Panc1 (cell line): ENCODE data around the gene RASGRP3. TPM values are rescaled to one million over a fixed set of nuclear protein-coding genes. Genes with fewer than 3 reads are reported as not detected.

Experiments used
- ATAC-seq: fragments of 200-7000 bp; cut with Tn5 transposase; 2 replicates; pipeline ENCODE4 v1.9.1; 2020; ENCODE audit warnings: mild to moderate bottlenecking, moderate library complexity
- BruUV-seq: library from RNA; stranded (reverse); fragments of 400-500 nt; replicated peaks from 2 replicates; lab custom pipeline; 2021; lab: Mats Ljungman, UMichigan
- CTCF ChIA-PET: fragments of 300-600 bp; sonication (Branson Sonifier 250); formaldehyde crosslinking; loops from one replicate; lab custom pipeline; 2022; ENCODE audit warnings: antibody characterized with exemption; lab: Charles Lee
- POLR2A ChIA-PET: fragments of 300-600 bp; sonication (Branson Sonifier 250); formaldehyde crosslinking; loops from one replicate; lab custom pipeline; 2022; ENCODE audit warnings: antibody characterized with exemption; lab: Charles Lee
- DNase-seq: peaks from one replicate; pipeline ENCODE4 v3.0.0-alpha.2; 2010; ENCODE audit warnings: low read depth, low spot score
- H3K27ac ChIP-seq: 2 replicates; pipeline ENCODE4 v1.5.1; 2011; ENCODE audit warnings: mild to moderate bottlenecking, low read length, inconsistent platforms
- H3K27me3 ChIP-seq: fragments of 200-500 bp; sonication (Bioruptor generic); 2 replicates; pipeline ENCODE4 v1.6.0; 2014; ENCODE audit warnings: low read length, inconsistent platforms; ENCODE audit not compliant: control insufficient read depth, insufficient read depth
- H3K36me3 ChIP-seq: fragments of 200-500 bp; sonication (Bioruptor generic); 2 replicates; pipeline ENCODE4 v1.5.1; 2014; ENCODE audit warnings: inconsistent platforms, mild to moderate bottlenecking, low read length, moderate library complexity; ENCODE audit not compliant: control insufficient read depth, insufficient read depth
- H3K4me1 ChIP-seq: 2 replicates; pipeline ENCODE4 v1.5.1; 2011; ENCODE audit warnings: inconsistent platforms, mild to moderate bottlenecking, low read length, moderate library complexity; ENCODE audit not compliant: control insufficient read depth, insufficient read depth
- H3K4me3 ChIP-seq, 2 experiments: 2 replicates each; pipeline ENCODE4 v1.5.1; 2011 to 2012; ENCODE audit warnings: low read depth in 2 of 2, low read length in 2 of 2, mild to moderate bottlenecking in 2 of 2, inconsistent platforms in 1 of 2, moderate library complexity in 1 of 2
- H3K9me3 ChIP-seq: fragments of 200-500 bp; sonication (Bioruptor generic); 2 replicates; pipeline ENCODE4 v1.5.1; 2014; ENCODE audit warnings: low read depth, mild to moderate bottlenecking, inconsistent platforms, low read length, moderate library complexity; ENCODE audit not compliant: control insufficient read depth, insufficient read depth
- POLR2AphosphoS5 ChIP-seq: IDR thresholded peaks from 2 replicates; pipeline ENCODE4 v1.6.1; 2012; ENCODE audit warnings: mild to moderate bottlenecking, low read depth, low read length, moderate library complexity
- SIN3A ChIP-seq: IDR thresholded peaks from 2 replicates; pipeline ENCODE4 v1.6.1; 2012; ENCODE audit warnings: low read depth, mild to moderate bottlenecking, low read length, moderate library complexity, borderline replicate concordance; ENCODE audit not compliant: insufficient read depth
- TCF7L2 ChIP-seq: IDR thresholded peaks from 2 replicates; pipeline ENCODE4 v1.6.1; 2011; ENCODE audit warnings: mild to moderate bottlenecking, low read depth, low read length, inconsistent platforms
- in situ Hi-C: cut with HindIII; loops from 2 replicates; pipeline ENCODE4 v1.10.0; 2016; ENCODE audit warnings: low sequenced_read_pairs, low pct_unique_long_range_greater_than_20kb
- intact Hi-C: fragments of 100-400 bp; cut with micrococcal nuclease; formaldehyde crosslinking; loops from one replicate; pipeline ENCODE4 v1.10.0; 2022; ENCODE audit not compliant: unreplicated experiment
- total RNA-seq: library from RNA; stranded (reverse); gene quantifications from one replicate; pipeline ENCODE4 v1.2.1, GENCODE V29; 2021; ENCODE audit not compliant: unreplicated experiment
- TF ChIP-seq, protein P1 (sequence below), 2 experiments: IDR thresholded peaks; 2 replicates each; pipeline ENCODE4 v1.6.1; 2011 to 2012; ENCODE audit warnings: low read depth in 2 of 2, control low read depth in 1 of 2, low read length in 1 of 2, mild to moderate bottlenecking in 1 of 2, moderate library complexity in 1 of 2; ENCODE audit not compliant: insufficient read depth in 1 of 2
- TF ChIP-seq, protein P2 (sequence below): fragments of 450-650 bp; IDR thresholded peaks from 2 replicates; pipeline ENCODE4 v1.5.1; 2017; ENCODE audit warnings: mild to moderate bottlenecking

The RASGRP3 gene
- total RNA-seq, 1 experiment from 2014 or later: 2.6 TPM

DNA sequence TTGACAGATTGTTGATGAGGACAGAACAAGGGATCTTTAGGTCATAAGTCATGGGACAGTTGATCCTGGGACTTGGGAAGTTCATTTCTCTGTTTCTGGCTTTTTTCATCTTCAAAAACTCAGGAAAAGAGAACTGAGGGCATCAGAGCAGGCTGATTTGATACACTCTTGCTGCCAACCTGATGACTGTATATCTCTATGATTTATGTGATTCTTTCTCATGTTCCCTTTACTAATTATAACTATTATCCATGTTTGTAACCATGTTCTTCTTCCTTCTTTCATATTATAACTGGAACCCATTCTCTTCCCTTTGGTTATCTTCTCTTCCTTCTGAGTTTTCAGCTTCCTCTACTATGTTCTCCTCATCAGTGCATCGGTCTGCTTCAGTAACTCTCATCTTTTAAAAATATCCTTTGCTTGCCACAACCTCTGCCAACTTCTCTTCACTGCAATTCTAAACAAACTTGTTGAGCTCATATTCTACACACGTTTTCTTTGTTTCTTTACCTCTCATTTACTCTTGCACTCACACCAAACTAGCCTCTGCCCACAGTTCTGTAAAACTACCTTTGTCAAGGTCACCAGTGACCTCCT is 13.5 kb downstream of the RASGRP3 start:
- ChIA-PET CTCF (no interaction called here), POLR2A (no interaction called here)
- no peak overlapping the region for H3K27ac ChIP-seq
- H3K36me3 ChIP-seq: no peaks in the 10 kb centered on the region
- H3K4me3 ChIP-seq: no peak overlapping the region
- in situ Hi-C loops (no loop called here), intact Hi-C loops (no loop called here)
- no peaks in the 10 kb centered on the region for H3K27me3 ChIP-seq
- ATAC-seq (no peak), DNase-seq (no peak)
- H3K9me3 ChIP-seq: no peaks in the 10 kb centered on the region; the same call in 1 of the 2 replicates
- no peak for TF ChIP-seq SIN3A
- TF ChIP-seq POLR2AphosphoS5: no peak
- TF ChIP-seq, protein P1, sequence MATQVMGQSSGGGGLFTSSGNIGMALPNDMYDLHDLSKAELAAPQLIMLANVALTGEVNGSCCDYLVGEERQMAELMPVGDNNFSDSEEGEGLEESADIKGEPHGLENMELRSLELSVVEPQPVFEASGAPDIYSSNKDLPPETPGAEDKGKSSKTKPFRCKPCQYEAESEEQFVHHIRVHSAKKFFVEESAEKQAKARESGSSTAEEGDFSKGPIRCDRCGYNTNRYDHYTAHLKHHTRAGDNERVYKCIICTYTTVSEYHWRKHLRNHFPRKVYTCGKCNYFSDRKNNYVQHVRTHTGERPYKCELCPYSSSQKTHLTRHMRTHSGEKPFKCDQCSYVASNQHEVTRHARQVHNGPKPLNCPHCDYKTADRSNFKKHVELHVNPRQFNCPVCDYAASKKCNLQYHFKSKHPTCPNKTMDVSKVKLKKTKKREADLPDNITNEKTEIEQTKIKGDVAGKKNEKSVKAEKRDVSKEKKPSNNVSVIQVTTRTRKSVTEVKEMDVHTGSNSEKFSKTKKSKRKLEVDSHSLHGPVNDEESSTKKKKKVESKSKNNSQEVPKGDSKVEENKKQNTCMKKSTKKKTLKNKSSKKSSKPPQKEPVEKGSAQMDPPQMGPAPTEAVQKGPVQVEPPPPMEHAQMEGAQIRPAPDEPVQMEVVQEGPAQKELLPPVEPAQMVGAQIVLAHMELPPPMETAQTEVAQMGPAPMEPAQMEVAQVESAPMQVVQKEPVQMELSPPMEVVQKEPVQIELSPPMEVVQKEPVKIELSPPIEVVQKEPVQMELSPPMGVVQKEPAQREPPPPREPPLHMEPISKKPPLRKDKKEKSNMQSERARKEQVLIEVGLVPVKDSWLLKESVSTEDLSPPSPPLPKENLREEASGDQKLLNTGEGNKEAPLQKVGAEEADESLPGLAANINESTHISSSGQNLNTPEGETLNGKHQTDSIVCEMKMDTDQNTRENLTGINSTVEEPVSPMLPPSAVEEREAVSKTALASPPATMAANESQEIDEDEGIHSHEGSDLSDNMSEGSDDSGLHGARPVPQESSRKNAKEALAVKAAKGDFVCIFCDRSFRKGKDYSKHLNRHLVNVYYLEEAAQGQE (IDR thresholded peaks at IDR 0.05; ENCODE audit: insufficient read depth in 1 of 2, low read depth in 2 of 2, low read length in 1 of 2): no peak
- TF ChIP-seq, protein P2, sequence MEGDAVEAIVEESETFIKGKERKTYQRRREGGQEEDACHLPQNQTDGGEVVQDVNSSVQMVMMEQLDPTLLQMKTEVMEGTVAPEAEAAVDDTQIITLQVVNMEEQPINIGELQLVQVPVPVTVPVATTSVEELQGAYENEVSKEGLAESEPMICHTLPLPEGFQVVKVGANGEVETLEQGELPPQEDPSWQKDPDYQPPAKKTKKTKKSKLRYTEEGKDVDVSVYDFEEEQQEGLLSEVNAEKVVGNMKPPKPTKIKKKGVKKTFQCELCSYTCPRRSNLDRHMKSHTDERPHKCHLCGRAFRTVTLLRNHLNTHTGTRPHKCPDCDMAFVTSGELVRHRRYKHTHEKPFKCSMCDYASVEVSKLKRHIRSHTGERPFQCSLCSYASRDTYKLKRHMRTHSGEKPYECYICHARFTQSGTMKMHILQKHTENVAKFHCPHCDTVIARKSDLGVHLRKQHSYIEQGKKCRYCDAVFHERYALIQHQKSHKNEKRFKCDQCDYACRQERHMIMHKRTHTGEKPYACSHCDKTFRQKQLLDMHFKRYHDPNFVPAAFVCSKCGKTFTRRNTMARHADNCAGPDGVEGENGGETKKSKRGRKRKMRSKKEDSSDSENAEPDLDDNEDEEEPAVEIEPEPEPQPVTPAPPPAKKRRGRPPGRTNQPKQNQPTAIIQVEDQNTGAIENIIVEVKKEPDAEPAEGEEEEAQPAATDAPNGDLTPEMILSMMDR: no peak
- no peaks in the 10 kb centered on the region for H3K4me1 ChIP-seq
- no TSS peak for BruUV-seq

DNA sequence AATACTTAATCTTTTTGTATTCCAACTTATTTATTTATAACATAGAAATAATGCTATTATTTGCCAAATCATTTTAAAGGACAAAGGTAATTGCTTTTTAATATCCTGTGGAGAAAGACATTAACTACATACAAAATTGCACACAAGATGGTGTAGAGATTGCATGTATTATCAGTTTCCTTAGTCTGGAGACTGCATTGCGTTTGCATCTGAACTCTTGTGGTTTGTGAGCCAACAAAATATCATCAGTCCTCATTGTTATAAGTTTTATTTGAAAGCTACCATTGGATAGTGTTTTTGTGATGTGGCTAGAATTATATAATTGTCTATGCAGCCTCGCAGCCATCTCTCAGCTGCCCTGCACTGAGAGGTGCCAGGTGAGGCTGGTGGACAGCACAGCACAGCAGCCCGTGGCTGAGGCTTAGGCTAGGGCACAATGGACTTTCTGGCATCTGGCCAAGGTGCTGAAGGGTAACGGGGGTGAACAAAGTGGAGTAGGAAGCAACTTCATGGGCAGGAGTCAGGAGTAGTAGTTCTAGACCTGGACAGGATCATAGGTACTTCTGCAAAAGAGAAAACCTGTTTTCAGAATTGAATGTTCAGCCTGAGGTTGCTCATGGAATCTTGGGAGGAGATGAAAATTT is 15.1 kb downstream of the RASGRP3 start:
- POLR2A ChIA-PET: no interaction called here
- no peaks in the 10 kb centered on the region for H3K4me1 ChIP-seq
- no TSS peak for BruUV-seq
- intact Hi-C loops (no loop called here), in situ Hi-C loops (no loop called here)
- H3K27me3 ChIP-seq: no peaks in the 10 kb centered on the region
- TF ChIP-seq, protein P1 (IDR thresholded peaks at IDR 0.05; ENCODE audit: insufficient read depth in 1 of 2, low read depth in 2 of 2, low read length in 1 of 2): no peak
- no peak for TF ChIP-seq POLR2AphosphoS5
- TF ChIP-seq TCF7L2: no peak
- no peak for TF ChIP-seq SIN3A
- TF ChIP-seq, protein P2: no peak
- no peak overlapping the region for H3K27ac ChIP-seq
- ATAC-seq: no peak
- CTCF ChIA-PET: no interaction called here
- H3K4me3 ChIP-seq: no peak overlapping the region
- no peak for DNase-seq
- H3K9me3 ChIP-seq: no peaks in the 10 kb centered on the region; the same call in 1 of the 2 replicates
- no peaks in the 10 kb centered on the region for H3K36me3 ChIP-seq
